HG02938 (cell line): ENCODE data around the gene ENOX2.
"Not testable (repeated sequence)": the region's sequence is repeated elsewhere in the genome, so short reads cannot be mapped to it uniquely, and the experiment has no call there.

ENCODE experiments used
- ATAC-seq: cut with Tn5 transposase; IDR thresholded peaks from one replicate; pipeline ENCODE4 v1.9.1; 2021; ENCODE audit warnings: mild to moderate bottlenecking, moderate library complexity; ENCODE audit not compliant: unreplicated experiment

ENOX2 gene

GRCh38 chrX:130769835-130770234, 133.2 kb downstream of the ENOX2 start:
- ATAC-seq = no peak

DNA sequence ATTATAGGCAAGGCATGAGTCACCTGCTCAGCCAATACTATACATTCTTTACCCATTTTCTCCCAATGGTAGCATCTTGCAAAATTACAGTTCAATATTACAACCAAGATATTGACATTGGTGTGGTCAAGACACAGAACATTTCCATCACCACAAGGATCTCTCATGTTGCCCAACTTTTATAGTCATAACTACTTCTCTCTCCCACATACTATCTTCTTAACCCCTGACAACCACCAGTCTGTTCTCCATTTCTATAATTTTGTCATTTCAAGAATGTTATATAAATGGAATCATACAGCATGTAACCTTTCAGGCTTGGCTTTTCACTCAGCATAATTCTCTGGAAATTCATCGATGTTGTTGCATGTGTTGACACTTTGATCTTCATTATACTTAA, 144.9 kb downstream of the ENOX2 start:
- no peak for ATAC-seq

DNA sequence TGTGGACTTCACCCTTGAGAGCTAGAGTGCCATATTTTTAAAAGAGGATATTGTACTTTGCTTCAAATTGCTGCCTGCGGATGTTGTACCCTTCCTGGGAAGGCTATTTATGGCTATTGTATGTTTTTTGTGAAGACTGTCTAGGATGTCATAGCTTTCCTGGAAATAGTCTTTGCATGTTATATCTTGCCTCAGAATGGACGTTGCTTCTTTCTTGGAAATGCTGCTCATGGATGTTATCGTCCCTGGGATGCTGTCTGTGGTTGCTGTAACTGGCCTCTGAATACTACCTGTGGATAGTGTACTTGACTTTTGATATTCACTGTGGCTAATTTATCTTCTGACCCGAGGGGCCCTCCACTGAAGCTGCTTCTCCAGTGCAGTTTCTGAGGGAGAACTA, 146.8 kb downstream of the ENOX2 start:
- ATAC-seq = no peak

GRCh38 chrX:130754353-130754752, 148.7 kb downstream of the ENOX2 start:
- no peak for ATAC-seq

- no peak for ATAC-seq
These were observed 156.2 kb downstream of the ENOX2 start for GRCh38 chrX:130746709-130747342.

GRCh38 chrX:130746077-130746476, 156.9 kb downstream of the ENOX2 start:
- no peak for ATAC-seq

- ATAC-seq = no peak
These were observed 161.4 kb downstream of the ENOX2 start for GRCh38 chrX:130741584-130741983.

DNA sequence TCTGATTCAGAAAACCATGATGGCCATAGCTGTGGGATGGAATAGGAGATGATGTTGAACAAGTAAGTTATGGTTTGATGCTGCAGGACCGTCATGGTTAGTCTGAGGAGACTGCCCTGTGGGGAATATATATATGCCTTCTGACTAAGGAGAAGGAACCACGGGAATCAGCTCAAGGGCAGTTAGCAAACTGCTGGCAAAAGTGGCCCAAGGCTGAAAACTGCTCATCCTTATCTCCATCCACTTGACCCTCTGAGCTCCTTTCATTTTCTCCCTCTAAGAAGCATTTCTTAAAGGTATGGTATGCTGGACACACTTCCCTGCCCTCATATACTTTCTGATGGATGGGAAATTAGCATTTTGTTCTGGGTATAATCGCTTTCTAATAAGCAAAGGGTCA, 161.9 kb downstream of the ENOX2 start:
- ATAC-seq = no peak

GRCh38 chrX:130738638-130739195, 164.3 kb downstream of the ENOX2 start:
- no peak for ATAC-seq

DNA sequence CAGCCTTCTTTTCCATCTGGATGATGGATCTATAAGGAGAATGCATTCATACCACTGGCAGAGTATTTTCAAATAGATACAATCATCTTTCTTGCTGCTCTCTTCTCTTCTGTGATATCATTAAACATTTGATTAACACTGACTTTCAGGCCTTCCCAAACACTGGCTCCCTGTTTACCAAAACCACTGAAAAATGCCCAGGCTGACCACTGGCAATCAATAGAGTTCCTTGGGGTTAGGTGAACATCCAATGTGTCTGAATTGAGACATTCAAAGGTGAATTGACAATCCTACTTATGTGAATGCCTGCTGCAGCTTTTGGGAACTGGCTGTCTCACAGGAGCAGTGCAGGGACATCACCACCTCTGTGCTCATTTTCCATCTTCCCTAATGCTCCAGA, 168.3 kb downstream of the ENOX2 start:
- ATAC-seq = no peak

GRCh38 chrX:130728208-130728607, 174.8 kb downstream of the ENOX2 start:
- ATAC-seq = no peak

DNA sequence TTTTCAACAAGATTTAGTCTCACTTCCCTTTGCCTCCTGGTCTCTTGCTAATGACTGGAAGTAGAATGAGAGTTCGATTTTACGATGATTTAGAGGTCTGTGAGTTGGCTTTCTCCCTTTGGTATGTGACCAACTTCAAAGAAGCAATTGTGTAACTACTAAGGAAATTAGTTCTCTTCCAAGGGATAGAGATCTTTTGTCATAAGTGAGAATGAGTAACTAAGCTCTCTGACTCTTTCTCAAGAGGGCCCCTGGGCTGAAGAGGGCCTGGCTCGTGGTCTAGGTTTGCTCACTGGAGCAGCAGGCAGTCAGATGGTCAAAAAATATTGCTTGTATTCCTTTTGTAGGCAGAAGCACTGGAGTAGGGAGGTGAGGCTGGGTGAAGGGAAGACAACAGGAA, 176.3 kb downstream of the ENOX2 start:
- no peak for ATAC-seq

GRCh38 chrX:130725519-130725918, 177.5 kb downstream of the ENOX2 start:
- no peak for ATAC-seq

DNA sequence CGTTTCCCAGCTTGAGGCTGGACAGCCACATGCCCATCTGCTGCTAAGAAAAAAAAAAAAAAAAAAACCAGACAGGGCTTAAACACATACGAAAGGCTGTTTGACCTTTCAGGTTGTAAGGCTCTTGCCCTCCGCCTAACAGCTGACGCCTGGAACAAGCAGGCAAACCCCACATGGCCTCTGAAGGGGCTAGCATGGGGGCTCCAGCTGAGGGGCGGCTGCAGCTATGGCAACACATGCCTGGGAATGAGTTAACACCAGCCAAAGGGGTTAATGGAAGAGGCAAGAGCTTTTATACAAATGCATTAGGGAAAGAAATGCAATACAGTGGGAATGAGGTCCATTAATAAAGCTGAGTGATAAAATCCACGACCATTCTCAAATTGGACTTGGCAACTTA, 183.6 kb downstream of the ENOX2 start:
- no peak for ATAC-seq

- ATAC-seq = no peak
These were observed 184.9 kb downstream of the ENOX2 start for GRCh38 chrX:130718137-130718536.

DNA sequence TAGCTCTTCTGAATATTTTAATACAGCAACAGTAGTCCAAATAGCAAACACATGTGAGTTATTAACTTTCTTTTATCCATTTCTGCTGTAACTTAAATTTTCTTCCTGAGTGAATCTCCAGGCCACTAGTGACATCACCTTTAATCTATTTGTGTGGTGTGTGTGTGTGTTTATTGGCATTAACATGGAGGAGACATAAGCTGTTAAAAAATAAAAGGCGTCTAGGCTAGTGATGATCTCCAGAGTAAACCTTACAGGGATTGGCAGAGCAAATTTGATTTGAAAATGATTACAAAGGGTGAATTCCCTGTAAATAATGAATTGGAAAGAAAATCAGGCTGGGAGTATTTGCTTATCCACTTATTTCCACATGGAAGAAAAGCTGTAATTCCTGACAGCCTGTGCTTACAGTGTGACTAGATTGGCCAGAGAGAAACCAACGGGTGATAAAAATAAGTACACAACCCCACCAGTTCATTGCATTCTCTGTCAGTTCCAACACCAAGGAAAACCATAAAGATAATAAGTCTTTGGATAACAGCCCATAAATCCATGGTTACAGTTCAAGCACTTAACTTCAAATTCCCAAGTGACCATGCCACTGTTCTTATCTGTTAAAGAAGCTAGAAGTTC, 186.1 kb downstream of the ENOX2 start:
- ATAC-seq = no peak

DNA sequence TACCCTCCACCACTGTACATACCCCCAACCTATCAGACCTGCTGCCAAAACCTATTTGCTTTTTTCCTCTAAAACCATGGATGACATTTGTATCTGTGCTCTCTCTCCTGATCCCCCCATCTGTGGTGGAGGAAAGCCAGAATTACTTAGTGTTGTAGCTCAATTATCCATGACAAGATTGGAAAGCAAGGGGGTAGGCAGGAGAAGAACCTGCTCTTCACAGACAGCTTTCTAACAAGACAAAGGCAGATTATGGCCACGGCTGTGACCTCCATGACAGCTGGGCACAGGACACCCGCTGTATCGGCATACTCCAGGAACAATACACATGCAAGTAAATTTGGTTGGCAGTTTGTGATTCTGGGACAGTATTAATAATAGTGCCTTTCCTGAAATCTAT, 186.7 kb downstream of the ENOX2 start:
- ATAC-seq = no peak

DNA sequence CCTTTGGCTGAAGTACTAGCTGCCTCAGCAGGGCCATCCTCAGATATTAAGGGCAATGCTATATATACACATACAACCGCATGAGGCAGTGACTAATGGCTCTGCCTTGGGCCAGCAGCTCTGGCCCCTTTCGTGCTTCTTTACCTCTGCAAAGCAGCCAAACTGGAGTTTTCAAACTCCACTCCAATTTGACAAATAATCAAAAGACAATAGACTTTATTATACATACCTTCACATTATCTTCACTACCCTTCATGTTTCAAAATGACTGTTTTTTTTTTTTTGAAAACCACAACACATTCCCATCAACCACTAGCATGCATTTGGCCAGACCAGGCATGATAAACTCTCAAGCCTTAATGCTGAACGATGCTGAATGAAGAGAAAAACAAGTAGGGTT, 187.7 kb downstream of the ENOX2 start:
- ATAC-seq = no peak

- no peak for ATAC-seq
These were observed 188.3 kb downstream of the ENOX2 start for GRCh38 chrX:130714665-130715064.

GRCh38 chrX:130714135-130714534, 188.9 kb downstream of the ENOX2 start:
- no peak for ATAC-seq

DNA sequence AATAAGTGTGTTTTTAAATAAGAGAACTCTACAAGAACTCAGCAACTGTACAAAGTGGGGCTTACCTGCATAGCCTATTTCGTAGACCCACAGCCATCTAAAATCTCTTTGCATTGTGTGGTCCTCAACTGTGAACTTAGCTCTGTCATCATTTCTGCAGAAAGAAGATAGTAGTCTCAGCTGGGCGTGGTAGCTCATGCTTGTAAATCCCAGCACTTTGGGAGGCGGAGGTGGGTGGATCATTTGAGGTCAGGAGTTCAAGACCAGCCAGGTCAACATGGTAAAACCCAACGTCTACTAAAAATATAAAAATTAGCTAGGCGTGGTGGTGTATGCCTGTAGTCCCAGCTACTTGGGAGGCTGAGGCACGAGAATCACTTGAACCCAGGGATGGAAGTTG, 193.8 kb downstream of the ENOX2 start:
- not testable (repeated sequence) for ATAC-seq

GRCh38 chrX:130705591-130705990, 197.4 kb downstream of the ENOX2 start:
- ATAC-seq = no peak
